ENCODE data around the gene TMEM108. TPM values are rescaled to one million over a fixed set of nuclear protein-coding genes. Genes with fewer than 3 reads are reported as not detected.

TMEM108 gene
- total and polyA plus RNA-seq, 3 experiments from 2014 or later = not detected

DNA sequence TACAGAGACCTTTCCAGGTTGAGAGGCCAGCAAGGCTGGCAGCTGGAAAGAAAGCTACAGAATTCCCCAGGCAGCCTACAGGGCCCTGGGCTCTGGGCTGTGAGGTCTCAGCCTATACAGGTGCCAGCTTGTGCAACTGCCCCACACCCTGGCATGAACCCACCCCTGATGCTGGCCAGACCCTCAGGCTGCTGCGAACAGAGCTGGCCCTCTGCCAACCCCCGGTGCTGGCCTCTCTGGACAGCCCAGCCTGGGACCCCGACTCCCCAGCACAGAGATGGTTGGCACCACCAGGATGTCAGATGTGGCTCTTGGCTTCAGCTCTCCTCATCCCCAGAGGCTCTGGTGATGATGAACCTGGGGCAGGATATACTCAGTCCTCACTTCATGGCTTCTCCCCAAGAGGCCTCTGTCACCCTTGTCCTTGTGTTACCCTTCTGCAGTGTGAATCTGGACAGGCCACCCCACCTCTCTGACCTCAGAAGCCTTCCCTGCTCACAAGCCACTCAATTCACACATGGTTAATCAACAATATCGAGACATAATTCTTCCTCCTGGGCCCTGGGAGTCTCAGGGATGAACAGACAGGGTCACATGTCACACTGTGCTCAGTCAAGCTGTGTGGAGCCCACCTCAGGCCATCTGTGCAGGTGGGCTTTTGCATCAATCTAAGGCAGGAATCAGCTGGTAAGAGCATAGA, 350.7 kb downstream of the TMEM108 start:
- no peak overlapping the region for H3K4me3 Mint-ChIP-seq
- no peaks in the 10 kb centered on the region for H3K4me1 ChIP-seq (ENCODE audit: insufficient read depth, low read length)
- H3K4me1 Mint-ChIP-seq = peaks cover 0 to 3% (median 0%) of the 10 kb centered on the region in 3 donors
- H3K27me3 ChIP-seq (ENCODE audit: insufficient read depth, low read length, poor library complexity, severe bottlenecking) = no peaks in the 10 kb centered on the region
- H3K9me3 Mint-ChIP-seq = no peaks in the 10 kb centered on the region
- POLR2A ChIA-PET = no interaction called here
- no peak overlapping the region for H3K27ac ChIP-seq (ENCODE audit: low read depth, low read length)
- no peak overlapping the region for H3K4me3 ChIP-seq (ENCODE audit: low read length)
- no peaks in the 10 kb centered on the region for H3K9me3 ChIP-seq (ENCODE audit: low read length)
- peak overlapping the region in 1 of 8 donors; percentile 45 for H3K27ac Mint-ChIP-seq
- DNase-seq = no peak
- H3K36me3 Mint-ChIP-seq = no peaks in the 10 kb centered on the region
- peaks cover 0 to 5% of the 10 kb centered on the region in 2 donors for H3K27me3 Mint-ChIP-seq
- no peaks in the 10 kb centered on the region for H3K36me3 ChIP-seq (ENCODE audit: insufficient read depth, low read length)
- CTCF ChIA-PET = no interaction called here

DNA sequence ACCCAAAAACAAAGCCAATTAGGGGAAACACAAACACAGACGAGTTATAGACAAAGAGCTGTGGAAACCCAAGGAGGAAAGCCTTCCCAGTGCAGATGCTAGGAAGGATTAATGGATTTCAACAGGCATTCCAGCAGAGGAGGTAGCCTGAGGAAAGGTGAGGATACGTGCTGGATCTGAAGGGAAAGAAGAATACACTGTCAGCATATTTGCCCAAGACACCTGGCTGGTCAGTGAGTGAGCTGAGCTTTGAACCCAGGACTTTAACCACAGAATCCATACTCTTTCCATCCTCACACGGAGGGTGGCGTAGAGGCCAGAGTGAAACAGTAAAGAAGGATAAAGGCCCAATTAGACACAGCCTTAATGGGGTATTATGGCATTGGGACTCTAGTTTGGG, 352.5 kb downstream of the TMEM108 start:
- DNase-seq = no peak
- POLR2A ChIA-PET = no interaction called here
- H3K9me3 Mint-ChIP-seq = peaks cover 0 to 3% (median 0%) of the 10 kb centered on the region in 5 donors

DNA sequence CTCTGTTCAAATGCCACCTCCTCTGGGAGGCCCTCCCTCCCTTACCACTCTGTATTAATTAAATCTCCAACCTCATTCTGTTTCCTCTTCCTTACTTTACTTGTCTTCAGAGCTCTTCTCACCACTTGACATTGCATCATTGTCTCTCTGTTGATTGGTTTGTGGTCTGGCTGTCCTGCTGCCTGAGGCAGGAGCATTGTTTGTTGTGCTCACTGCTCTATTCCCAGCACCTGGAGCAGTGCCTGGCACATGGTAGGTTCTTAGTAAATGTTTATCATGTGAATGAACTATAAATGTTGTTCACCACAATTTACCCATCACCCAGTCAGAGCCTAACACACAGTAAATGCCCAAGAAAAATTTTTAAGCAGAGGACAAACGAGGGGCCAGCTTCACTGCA, 355.0 kb downstream of the TMEM108 start:
- H3K27me3 Mint-ChIP-seq = peaks cover 0 to 4% of the 10 kb centered on the region in 2 donors
- no peak for DNase-seq
- no peaks in the 10 kb centered on the region for H3K36me3 Mint-ChIP-seq
- Histone ChIP-seq H3K9me3 (ENCODE audit: low read length) (no peaks in the 10 kb centered on the region), H3K4me1 (ENCODE audit: insufficient read depth, low read length) (no peaks in the 10 kb centered on the region), H3K27me3 (ENCODE audit: insufficient read depth, low read length, poor library complexity, severe bottlenecking) (no peaks in the 10 kb centered on the region), H3K4me3 (ENCODE audit: low read length) (no peak overlapping the region), H3K27ac (ENCODE audit: low read depth, low read length) (no peak overlapping the region), H3K36me3 (ENCODE audit: insufficient read depth, low read length) (no peaks in the 10 kb centered on the region)
- peaks cover 0 to 7% (median 0%) of the 10 kb centered on the region in 3 donors for H3K4me1 Mint-ChIP-seq
- POLR2A ChIA-PET = no interaction called here
- H3K27ac Mint-ChIP-seq = peak overlapping the region in 1 of 8 donors; percentile 43
- CTCF ChIA-PET = no interaction called here
- peaks cover 0 to 3% (median 0%) of the 10 kb centered on the region in 5 donors for H3K9me3 Mint-ChIP-seq
- no peak overlapping the region for H3K4me3 Mint-ChIP-seq

More for the DNA sequence above, 352.5 kb downstream of the TMEM108 start:
- CTCF ChIA-PET = no interaction called here
- no peaks in the 10 kb centered on the region for H3K27me3 ChIP-seq (ENCODE audit: insufficient read depth, low read length, poor library complexity, severe bottlenecking)
- Mint-ChIP-seq H3K4me3 (no peak overlapping the region), H3K27me3 (peaks cover 0 to 9% of the 10 kb centered on the region in 2 donors), H3K36me3 (no peaks in the 10 kb centered on the region), H3K27ac (peak overlapping the region in 3 of 8 donors; percentile 18 to 83 (median 29)), H3K4me1 (peaks cover 0 to 7% (median 0%) of the 10 kb centered on the region in 3 donors)
- no peaks in the 10 kb centered on the region for H3K9me3 ChIP-seq (ENCODE audit: low read length)
- H3K27ac ChIP-seq (ENCODE audit: low read depth, low read length) = no peak overlapping the region
- no peaks in the 10 kb centered on the region for H3K36me3 ChIP-seq (ENCODE audit: insufficient read depth, low read length)
- no peaks in the 10 kb centered on the region for H3K4me1 ChIP-seq (ENCODE audit: insufficient read depth, low read length)
- no peak overlapping the region for H3K4me3 ChIP-seq (ENCODE audit: low read length)

- H3K27ac ChIP-seq (ENCODE audit: low read depth, low read length) = no peak overlapping the region
- no peak overlapping the region for H3K4me3 ChIP-seq (ENCODE audit: low read length)
- H3K36me3 ChIP-seq (ENCODE audit: insufficient read depth, low read length) = no peaks in the 10 kb centered on the region
- Mint-ChIP-seq H3K9me3 (peaks cover 0 to 3% (median 0%) of the 10 kb centered on the region in 5 donors), H3K27ac (no peak overlapping the region), H3K4me3 (no peak overlapping the region), H3K27me3 (peaks cover 0 to 4% of the 10 kb centered on the region in 2 donors), H3K36me3 (no peaks in the 10 kb centered on the region), H3K4me1 (peaks cover 0 to 7% (median 0%) of the 10 kb centered on the region in 3 donors)
- ChIA-PET CTCF (no interaction called here), POLR2A (no interaction called here)
- no peaks in the 10 kb centered on the region for H3K9me3 ChIP-seq (ENCODE audit: low read length)
- H3K27me3 ChIP-seq (ENCODE audit: insufficient read depth, low read length, poor library complexity, severe bottlenecking) = no peaks in the 10 kb centered on the region
- no peaks in the 10 kb centered on the region for H3K4me1 ChIP-seq (ENCODE audit: insufficient read depth, low read length)
- DNase-seq = no peak
Measured at GRCh38 chr3:133393691-133394474, 355.7 kb downstream of the TMEM108 start.

DNA sequence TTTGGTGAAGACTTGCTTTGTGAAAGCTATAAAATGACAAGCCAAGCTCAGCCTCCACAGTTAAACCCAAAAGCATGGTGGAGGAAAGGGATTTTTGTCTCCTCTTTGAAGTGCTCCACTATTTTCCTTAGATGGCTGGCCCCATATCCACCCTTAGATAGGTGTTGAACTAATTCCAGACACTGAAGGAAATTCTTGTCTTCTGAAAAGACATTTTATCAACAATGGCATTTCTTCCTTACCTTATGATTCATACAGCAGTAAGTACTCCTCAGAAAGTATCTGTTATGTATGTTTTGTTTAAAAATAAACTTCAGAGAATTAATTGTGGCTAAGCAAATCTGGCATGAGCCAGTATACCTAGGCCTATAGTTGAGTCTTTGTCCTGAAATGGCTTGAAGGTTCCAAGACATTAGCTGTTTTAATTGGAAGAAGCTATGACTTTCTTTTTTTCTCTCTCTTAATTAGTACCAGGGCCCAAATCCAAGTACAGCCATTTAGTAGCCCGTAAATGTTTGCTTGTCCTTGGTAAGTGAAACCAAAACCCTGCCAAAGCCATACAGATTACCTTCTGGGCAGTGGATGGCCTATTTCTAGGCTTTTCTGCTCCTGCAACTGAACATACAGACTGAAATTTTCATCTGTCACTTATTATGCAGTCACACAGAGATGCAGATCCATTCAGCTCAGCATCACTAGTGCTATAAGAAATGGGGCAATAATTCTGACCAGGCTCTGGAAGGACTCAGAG, 356.5 kb downstream of the TMEM108 start:
- Mint-ChIP-seq H3K9me3 (peaks cover 0 to 3% (median 0%) of the 10 kb centered on the region in 5 donors), H3K4me1 (peaks cover 0 to 7% (median 0%) of the 10 kb centered on the region in 3 donors), H3K36me3 (no peaks in the 10 kb centered on the region), H3K27me3 (peaks cover 0 to 4% of the 10 kb centered on the region in 2 donors), H3K4me3 (no peak overlapping the region), H3K27ac (peak overlapping the region in 1 of 8 donors; percentile 59)
- no peak overlapping the region for H3K4me3 ChIP-seq (ENCODE audit: low read length)
- H3K27ac ChIP-seq (ENCODE audit: low read depth, low read length) = no peak overlapping the region
- no peaks in the 10 kb centered on the region for H3K9me3 ChIP-seq (ENCODE audit: low read length)
- no peaks in the 10 kb centered on the region for H3K36me3 ChIP-seq (ENCODE audit: insufficient read depth, low read length)
- ChIA-PET CTCF (no interaction called here), POLR2A (no interaction called here)
- H3K4me1 ChIP-seq (ENCODE audit: insufficient read depth, low read length) = no peaks in the 10 kb centered on the region
- H3K27me3 ChIP-seq (ENCODE audit: insufficient read depth, low read length, poor library complexity, severe bottlenecking) = no peaks in the 10 kb centered on the region
- DNase-seq = no peak

DNA sequence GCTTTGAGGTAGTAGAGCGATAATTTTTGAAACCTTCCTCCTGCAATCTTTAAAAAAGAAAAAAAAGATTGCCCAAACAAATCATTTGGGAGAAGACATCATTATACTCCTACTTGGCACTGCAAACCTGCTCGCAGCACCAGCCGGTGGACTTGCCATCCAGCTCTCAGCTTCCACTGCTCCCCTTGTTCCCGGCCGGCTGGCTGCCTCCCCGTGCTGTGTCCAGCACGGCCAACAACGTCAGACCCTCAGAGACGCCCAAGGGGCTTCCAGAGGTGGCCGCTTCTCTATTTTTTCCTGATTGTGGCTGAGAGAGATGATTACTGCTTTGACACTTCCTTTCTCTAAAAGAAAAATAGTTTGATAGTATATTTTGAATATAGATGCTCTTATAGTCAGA, 358.7 kb downstream of the TMEM108 start:
- Mint-ChIP-seq H3K4me1 (peaks cover 0 to 4% (median 0%) of the 10 kb centered on the region in 3 donors), H3K36me3 (no peaks in the 10 kb centered on the region)
- CTCF ChIA-PET = no interaction called here

GRCh38 chr3:133400006-133400515, 361.9 kb downstream of the TMEM108 start, which contains the start of gene BFSP2:
BFSP2 (plus strand) TSS chr3:133400056; CDS start chr3:133400084, 28 bp downstream.
- Mint-ChIP-seq H3K9me3 (no peaks in the 10 kb centered on the region), H3K27ac (peak within 1 kb of the TSS in 1 of 8 donors; percentile 7), H3K4me3 (no peak within 1 kb of the TSS), H3K4me1 (peaks cover 0 to 3% (median 0%) of the 10 kb centered on the region in 3 donors), H3K27me3 (peaks cover 0 to 3% of the 10 kb centered on the region in 2 donors), H3K36me3 (no peaks in the 10 kb centered on the region)
- ChIA-PET CTCF (no interaction called here), POLR2A (no interaction called here)
- no peaks in the 10 kb centered on the region for H3K27me3 ChIP-seq (ENCODE audit: insufficient read depth, low read length, poor library complexity, severe bottlenecking)
- no peak within 1 kb of the TSS for H3K4me3 ChIP-seq (ENCODE audit: low read length)
- no peak for DNase-seq
- H3K36me3 ChIP-seq (ENCODE audit: insufficient read depth, low read length) = no peaks in the 10 kb centered on the region
- H3K9me3 ChIP-seq (ENCODE audit: low read length) = no peaks in the 10 kb centered on the region
- H3K27ac ChIP-seq (ENCODE audit: low read depth, low read length) = no peak within 1 kb of the TSS
- H3K4me1 ChIP-seq (ENCODE audit: insufficient read depth, low read length) = no peaks in the 10 kb centered on the region

More for the DNA sequence above, 358.7 kb downstream of the TMEM108 start:
- no peaks in the 10 kb centered on the region for H3K9me3 ChIP-seq (ENCODE audit: low read length)
- POLR2A ChIA-PET = no interaction called here
- H3K36me3 ChIP-seq (ENCODE audit: insufficient read depth, low read length) = no peaks in the 10 kb centered on the region
- peaks cover 0 to 4% of the 10 kb centered on the region in 2 donors for H3K27me3 Mint-ChIP-seq
- H3K4me3 ChIP-seq (ENCODE audit: low read length) = no peak overlapping the region
- H3K4me1 ChIP-seq (ENCODE audit: insufficient read depth, low read length) = no peaks in the 10 kb centered on the region
- H3K27me3 ChIP-seq (ENCODE audit: insufficient read depth, low read length, poor library complexity, severe bottlenecking) = no peaks in the 10 kb centered on the region
- DNase-seq = no peak
- H3K27ac Mint-ChIP-seq = no peak overlapping the region
- H3K27ac ChIP-seq (ENCODE audit: low read depth, low read length) = no peak overlapping the region
- peaks cover 0 to 3% (median 0%) of the 10 kb centered on the region in 5 donors for H3K9me3 Mint-ChIP-seq
- H3K4me3 Mint-ChIP-seq = no peak overlapping the region
